ENCODE data around the gene DLX1.
A peak's percentile ranks its signal among the peaks of the same experiment; 100 is the strongest.
"Not testable (repeated sequence)": the region's sequence is repeated elsewhere in the genome, so short reads cannot be mapped to it uniquely, and the experiment has no call there.

Gene DLX1

DNA sequence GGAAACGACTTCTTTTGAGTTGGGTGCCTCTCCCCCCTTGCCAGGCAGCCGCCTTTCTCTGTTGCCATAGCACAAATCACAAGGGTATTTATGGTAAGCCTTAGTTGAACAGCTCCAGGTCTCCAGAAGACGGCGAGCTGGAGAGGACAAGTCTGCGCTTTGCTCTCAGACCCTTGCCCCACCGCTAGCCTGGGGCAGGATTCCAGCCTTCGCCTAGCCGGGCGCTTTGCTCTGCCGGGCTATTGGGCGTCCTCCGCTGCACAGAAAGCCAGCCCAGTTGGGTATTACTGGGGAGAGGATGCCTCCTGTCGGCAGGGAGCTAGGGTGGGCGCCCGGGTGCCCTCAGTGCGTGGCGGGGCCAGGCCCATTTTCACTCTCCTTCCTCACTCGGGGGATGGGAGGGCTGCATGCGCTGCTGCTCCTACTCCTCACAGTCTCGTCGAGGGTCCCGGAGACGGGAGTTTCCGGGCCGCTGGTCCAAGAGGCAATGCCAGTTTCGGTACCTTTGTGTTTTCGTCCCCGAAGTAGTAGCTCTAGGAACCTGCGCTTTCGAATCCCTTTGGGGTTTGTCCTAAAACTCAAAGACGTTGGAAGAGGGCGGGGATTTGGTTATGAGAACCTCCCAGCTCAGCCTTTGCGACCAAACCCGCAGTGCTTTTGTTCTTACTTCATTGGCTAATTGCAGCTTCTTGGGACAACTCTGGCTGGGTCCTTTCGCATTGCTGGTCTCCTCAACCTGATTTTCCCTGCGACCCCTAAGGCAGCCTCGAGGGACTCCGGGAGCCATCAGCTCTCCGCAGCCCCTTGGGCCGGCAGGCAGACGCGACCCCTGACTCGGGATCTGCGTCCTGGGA, 21.0 kb downstream of the DLX1 start:
- H3K4me3 ChIP-seq (ENCODE audit: low read length): peak overlapping the region; percentile 69
- TF ChIP-seq, protein P1, sequence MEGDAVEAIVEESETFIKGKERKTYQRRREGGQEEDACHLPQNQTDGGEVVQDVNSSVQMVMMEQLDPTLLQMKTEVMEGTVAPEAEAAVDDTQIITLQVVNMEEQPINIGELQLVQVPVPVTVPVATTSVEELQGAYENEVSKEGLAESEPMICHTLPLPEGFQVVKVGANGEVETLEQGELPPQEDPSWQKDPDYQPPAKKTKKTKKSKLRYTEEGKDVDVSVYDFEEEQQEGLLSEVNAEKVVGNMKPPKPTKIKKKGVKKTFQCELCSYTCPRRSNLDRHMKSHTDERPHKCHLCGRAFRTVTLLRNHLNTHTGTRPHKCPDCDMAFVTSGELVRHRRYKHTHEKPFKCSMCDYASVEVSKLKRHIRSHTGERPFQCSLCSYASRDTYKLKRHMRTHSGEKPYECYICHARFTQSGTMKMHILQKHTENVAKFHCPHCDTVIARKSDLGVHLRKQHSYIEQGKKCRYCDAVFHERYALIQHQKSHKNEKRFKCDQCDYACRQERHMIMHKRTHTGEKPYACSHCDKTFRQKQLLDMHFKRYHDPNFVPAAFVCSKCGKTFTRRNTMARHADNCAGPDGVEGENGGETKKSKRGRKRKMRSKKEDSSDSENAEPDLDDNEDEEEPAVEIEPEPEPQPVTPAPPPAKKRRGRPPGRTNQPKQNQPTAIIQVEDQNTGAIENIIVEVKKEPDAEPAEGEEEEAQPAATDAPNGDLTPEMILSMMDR (conservative IDR thresholded peaks at IDR 0.05; ENCODE audit: low read length): peak; percentile 60
- peak; percentile 59 for DNase-seq (ENCODE audit: low read depth)

DNA sequence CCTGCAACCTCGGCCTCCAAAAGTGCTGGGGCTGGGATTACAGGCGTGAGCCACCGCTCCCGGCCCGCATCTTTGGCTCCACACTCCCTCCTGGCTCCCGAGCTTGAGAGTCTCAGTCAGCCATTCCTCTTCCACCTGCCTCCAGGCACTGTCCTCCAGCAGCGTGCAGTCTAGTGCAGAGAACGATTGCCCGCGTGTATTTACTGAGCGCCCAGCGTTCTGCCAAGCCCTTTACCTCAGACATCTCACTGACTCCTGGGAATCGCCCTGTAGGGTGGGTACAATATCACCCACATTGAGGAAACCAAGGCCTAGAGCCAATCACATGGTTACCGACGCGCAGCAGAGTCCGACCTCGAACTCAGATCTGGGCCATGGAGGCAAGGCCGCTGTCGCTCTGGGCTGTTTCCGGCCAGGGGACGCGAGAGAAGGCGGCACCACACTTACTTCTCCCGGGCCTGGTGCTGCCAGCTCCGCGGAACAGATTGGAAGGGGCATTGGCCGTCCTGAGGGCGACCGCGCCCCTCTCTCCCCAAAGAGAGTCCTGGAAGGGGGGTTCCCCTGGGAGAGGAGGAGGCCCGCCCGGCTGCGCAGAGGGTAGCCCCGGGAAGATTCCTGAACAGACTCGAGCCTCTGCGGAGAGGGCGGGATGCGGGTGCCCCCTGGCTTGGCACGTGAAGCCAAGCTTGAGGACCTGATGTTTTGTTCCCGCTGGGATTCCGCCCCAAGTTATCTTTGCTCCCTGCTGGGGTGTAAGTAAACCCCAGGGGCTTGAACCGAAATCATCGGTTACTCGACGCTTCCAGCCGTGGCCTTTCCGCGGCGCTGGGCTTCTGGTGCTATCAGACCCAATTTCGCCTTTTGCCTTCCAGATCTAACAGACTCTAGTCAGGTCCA, 22.6 kb downstream of the DLX1 start:
- TF ChIP-seq, protein P1 (conservative IDR thresholded peaks at IDR 0.05; ENCODE audit: low read length): no peak
- H3K4me3 ChIP-seq (ENCODE audit: low read length): no peak overlapping the region
- no peak for DNase-seq (ENCODE audit: low read depth)

DNA sequence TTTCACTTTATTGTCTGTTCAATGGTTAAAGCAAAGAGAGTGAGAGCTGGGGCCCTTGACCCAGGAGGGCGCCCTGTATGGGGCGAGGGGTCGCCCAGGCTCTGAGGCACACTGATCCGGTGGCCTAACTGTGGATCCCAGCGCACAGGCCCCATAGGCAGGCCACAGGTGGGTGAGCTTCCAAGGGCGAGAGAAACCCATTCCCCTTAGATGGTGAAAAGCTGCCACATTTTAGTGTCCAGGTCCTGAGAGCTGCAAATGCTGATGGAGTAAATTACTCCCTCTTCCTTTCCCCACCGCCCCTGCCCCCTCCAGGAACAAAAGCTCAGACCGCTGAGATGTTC, 23.3 kb downstream of the DLX1 start:
- TF ChIP-seq, protein P1 (conservative IDR thresholded peaks at IDR 0.05; ENCODE audit: low read length): no peak
- H3K4me3 ChIP-seq (ENCODE audit: low read length): no peak overlapping the region
- DNase-seq (ENCODE audit: low read depth): no peak

DNA sequence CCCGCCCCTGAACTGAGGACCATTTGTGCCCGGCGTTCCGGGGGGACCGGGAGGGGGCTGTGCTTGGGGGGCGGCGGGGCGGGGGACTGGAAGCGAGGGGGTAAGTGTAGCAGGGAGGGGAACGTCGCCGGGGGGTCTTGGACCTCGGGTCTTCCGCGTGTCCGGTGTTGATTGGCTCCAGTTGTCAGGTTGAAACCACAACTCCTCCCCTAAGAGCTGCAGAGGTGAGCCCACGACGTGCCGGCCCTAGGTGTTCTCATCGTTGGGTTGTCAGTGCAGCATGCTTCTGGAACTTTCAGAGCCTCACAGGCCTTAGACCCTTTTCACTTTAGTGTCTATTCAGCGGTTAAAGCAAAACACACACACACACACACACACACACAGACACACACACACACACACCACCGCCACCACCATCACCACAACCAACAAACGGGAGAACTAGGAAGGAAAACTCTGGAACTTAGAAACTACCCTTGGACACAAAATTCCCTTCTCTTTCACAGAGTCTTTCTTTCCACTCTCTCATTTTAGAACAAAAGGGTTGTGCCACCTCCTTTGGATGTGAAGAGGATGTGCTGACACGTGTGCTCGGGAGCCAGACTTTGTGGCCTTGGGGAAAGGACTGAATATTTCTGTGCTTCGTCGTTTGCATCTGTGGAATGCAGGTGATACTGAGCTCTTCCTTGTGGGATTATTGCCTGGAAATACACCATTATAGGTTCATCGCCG, 24.1 kb downstream of the DLX1 start:
- no peak overlapping the region for H3K4me3 ChIP-seq (ENCODE audit: low read length)
- no peak for DNase-seq (ENCODE audit: low read depth)
- TF ChIP-seq, protein P1 (conservative IDR thresholded peaks at IDR 0.05; ENCODE audit: low read length): no peak

DNA sequence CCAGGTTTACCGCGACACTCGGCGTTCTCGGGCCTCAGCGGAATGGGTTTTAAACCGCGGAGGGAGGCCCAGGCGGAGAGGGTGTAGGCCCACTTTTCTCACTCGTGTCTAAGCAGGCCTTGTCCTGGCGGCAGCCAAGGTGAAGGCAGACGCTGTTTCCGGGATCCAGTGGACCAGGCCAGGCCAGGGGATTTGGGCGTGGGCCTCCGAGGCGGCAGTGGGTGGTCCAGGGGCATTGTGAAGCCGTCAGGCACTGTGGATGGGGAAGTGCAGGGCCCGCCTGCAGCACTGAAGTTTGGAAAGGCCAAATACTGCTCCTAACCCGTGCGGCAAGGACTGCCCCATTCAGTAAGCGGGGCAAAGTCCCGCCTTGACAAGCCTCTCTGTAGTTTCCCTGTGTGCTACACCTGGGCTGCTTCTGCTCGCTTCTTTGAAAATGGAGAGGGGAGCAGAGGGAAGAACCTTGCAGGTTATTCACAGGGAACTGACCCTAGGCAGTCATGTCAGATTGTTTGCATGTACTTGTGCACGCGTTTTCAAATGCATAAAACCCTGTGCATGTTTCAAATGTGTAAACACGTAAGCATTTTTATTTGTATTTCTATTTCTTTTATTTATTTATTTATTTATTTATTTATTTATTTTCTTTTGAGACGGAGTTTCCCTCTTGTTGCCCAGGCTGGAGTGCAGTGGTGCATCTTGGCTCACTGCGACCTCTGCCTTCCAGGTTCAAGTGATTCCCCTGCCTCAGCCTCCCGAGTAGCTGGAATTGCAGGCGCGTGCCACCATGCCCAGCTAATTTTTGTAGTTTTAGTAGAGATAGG, 24.9 kb downstream of the DLX1 start:
- TF ChIP-seq, protein P1 (conservative IDR thresholded peaks at IDR 0.05; ENCODE audit: low read length): no peak
- no peak for DNase-seq (ENCODE audit: low read depth)
- H3K4me3 ChIP-seq (ENCODE audit: low read length): no peak overlapping the region

DNA sequence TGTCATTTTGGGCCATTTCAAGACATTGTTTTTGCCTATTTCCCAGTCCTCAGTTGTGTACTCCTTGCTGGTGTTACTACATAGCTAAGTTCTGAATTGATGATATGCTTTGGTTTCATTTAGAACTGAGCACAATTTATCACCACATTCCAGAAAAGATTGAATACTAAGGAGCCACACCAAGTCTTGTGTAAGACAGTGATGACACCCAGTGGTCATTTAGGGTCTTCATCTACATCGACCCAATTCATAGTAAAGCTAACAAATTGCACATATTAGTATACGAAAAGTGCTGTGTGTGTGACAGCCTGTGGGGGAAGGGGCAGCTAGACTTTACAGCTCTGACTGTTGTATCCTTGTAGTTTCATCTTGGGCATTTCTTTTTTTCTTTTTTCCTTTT, 28.3 kb downstream of the DLX1 start:
- DNase-seq (ENCODE audit: low read depth): peak; percentile 71
- no peak overlapping the region for H3K4me3 ChIP-seq (ENCODE audit: low read length)
- TF ChIP-seq, protein P1 (conservative IDR thresholded peaks at IDR 0.05; ENCODE audit: low read length): peak; percentile 52

DNA sequence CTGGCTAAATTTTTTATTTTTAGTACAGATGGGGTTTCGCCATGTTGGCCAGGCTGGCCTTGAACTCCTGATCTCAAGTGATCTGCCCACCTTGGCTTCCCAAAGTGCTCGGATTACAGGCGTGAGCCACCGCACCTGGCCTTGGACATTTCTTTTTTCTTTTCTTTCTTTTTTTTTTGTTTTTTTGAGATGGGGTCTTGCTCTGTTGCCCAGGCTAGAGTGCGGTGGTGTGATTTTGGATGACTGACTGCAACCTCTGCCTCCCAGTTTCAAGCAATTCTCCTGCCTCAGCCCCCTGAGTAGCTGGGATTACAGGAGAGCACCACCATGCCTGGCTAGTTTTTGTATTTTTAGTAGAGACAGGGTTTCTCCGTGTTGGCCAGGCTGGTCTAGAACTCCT, 28.9 kb downstream of the DLX1 start:
- DNase-seq (ENCODE audit: low read depth); H3K4me3 ChIP-seq (ENCODE audit: low read length): not testable (repeated sequence)

Data from AG10803 (cell line).